ENCODE data around the gene CCDC182.

Gene CCDC182

GRCh38 chr17:57779706-57780105, 34.6 kb upstream of the CCDC182 start:
- TF ChIP-seq CEBPB (IDR thresholded peaks at IDR 0.05) (no peak), YY1 (IDR thresholded peaks at IDR 0.05; ENCODE audit: low read depth) (no peak), REST (IDR thresholded peaks at IDR 0.05; ENCODE audit: low read depth) (no peak), NFIC (IDR thresholded peaks at IDR 0.05) (no peak), FOXM1 (IDR thresholded peaks at IDR 0.05; ENCODE audit: borderline replicate concordance, low read depth) (no peak), EP300 (IDR thresholded peaks at IDR 0.05; ENCODE audit: borderline replicate concordance) (no peak), TEAD4 (IDR thresholded peaks at IDR 0.05) (no peak), RAD21 (IDR thresholded peaks at IDR 0.05; ENCODE audit: low read depth) (no peak), TCF12 (IDR thresholded peaks at IDR 0.05; ENCODE audit: low read depth) (no peak), TAF1 (IDR thresholded peaks at IDR 0.05; ENCODE audit: low read depth) (no peak), USF1 (IDR thresholded peaks at IDR 0.05) (no peak)
- TF ChIP-seq, protein P1, sequence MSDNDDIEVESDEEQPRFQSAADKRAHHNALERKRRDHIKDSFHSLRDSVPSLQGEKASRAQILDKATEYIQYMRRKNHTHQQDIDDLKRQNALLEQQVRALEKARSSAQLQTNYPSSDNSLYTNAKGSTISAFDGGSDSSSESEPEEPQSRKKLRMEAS (IDR thresholded peaks at IDR 0.05): no peak

DNA sequence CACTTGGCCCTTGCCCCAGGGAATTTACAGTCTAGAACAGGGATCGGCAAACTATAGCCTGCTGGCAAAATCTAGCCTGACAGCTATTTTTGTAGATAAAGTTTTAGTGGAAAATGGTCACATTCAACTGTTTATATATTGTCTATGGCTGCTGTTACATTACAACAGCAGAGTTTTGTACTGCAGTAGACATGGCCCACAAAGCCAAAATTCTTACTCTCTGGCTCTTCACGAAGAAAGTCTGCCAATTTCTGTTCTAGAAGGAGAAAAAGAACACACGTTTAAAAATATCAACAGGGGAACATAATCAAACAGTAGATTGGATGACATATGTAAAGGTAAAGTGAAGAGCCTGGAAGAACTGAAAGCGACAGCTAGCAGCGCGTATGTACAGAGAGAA, 33.2 kb upstream of the CCDC182 start:
- TF ChIP-seq TAF1 (IDR thresholded peaks at IDR 0.05; ENCODE audit: low read depth) (no peak), REST (IDR thresholded peaks at IDR 0.05; ENCODE audit: low read depth) (no peak), FOXM1 (IDR thresholded peaks at IDR 0.05; ENCODE audit: borderline replicate concordance, low read depth) (no peak)
- TF ChIP-seq, protein P1 (IDR thresholded peaks at IDR 0.05): no peak

DNA sequence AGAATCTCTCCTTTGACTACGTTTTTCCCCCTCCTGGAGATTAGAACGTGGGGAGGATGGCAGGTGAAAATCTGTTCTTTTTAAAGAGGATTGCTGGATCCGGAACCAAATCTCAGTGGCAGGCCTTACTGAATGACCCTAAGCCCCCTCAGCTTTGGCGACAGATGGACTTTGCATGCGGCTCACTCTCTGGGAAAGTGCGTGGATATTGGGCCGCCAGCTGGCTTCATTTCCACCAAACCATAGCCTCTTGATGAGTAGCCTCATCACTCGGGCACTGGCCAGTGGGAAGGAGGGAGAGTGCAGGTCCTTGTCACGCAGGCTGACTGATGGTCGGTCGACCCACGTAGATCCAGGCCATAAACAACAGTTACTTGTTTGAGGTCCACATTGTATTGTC, 31.3 kb upstream of the CCDC182 start:
- TF ChIP-seq FOXM1 (IDR thresholded peaks at IDR 0.05; ENCODE audit: borderline replicate concordance, low read depth) (no peak), CREB1 (IDR thresholded peaks at IDR 0.05; ENCODE audit: low read depth) (no peak), RAD21 (IDR thresholded peaks at IDR 0.05; ENCODE audit: low read depth) (no peak), TAF1 (IDR thresholded peaks at IDR 0.05; ENCODE audit: low read depth) (no peak), YY1 (IDR thresholded peaks at IDR 0.05; ENCODE audit: low read depth) (no peak), CEBPB (IDR thresholded peaks at IDR 0.05) (no peak), EGR1 (IDR thresholded peaks at IDR 0.05) (no peak), NFIC (IDR thresholded peaks at IDR 0.05) (no peak), ZBTB7A (IDR thresholded peaks at IDR 0.05; ENCODE audit: low read depth) (no peak), TCF12 (IDR thresholded peaks at IDR 0.05; ENCODE audit: low read depth) (no peak), REST (IDR thresholded peaks at IDR 0.05; ENCODE audit: low read depth) (no peak), USF1 (IDR thresholded peaks at IDR 0.05) (no peak), TEAD4 (IDR thresholded peaks at IDR 0.05) (no peak), EP300 (IDR thresholded peaks at IDR 0.05; ENCODE audit: borderline replicate concordance) (no peak)
- TF ChIP-seq, protein P1 (IDR thresholded peaks at IDR 0.05): no peak

DNA sequence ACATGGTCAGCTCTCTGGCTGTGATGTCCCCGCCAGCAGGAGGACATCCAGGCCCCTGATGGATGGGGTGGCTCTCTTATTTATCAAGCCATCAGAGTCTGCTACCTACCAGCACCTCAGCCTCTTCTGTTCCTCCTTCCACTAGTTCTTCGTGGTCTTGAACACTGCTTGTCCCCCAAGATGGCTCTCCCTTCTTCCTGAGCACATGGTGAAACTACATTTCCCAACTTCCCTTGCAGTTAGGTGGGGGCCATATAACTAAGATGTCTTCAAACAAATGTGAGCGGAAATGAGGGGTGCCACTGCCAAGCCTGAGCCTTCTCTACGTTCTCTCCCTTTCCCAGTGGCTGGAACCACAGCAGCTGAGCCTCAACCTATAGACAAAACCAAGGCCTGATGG, 29.8 kb upstream of the CCDC182 start:
- TF ChIP-seq REST (IDR thresholded peaks at IDR 0.05; ENCODE audit: low read depth): no peak
- no peak for TF ChIP-seq CREB1 (IDR thresholded peaks at IDR 0.05; ENCODE audit: low read depth)
- TF ChIP-seq YY1 (IDR thresholded peaks at IDR 0.05; ENCODE audit: low read depth): no peak
- no peak for TF ChIP-seq TCF12 (IDR thresholded peaks at IDR 0.05; ENCODE audit: low read depth)
- no peak for TF ChIP-seq NFIC (IDR thresholded peaks at IDR 0.05)
- TF ChIP-seq RAD21 (IDR thresholded peaks at IDR 0.05; ENCODE audit: low read depth): no peak
- TF ChIP-seq USF1 (IDR thresholded peaks at IDR 0.05): no peak
- no peak for TF ChIP-seq CEBPB (IDR thresholded peaks at IDR 0.05)
- no peak for TF ChIP-seq EGR1 (IDR thresholded peaks at IDR 0.05)
- no peak for TF ChIP-seq ZBTB7A (IDR thresholded peaks at IDR 0.05; ENCODE audit: low read depth)
- no peak for TF ChIP-seq FOXM1 (IDR thresholded peaks at IDR 0.05; ENCODE audit: borderline replicate concordance, low read depth)
- TF ChIP-seq TAF1 (IDR thresholded peaks at IDR 0.05; ENCODE audit: low read depth): no peak
- TF ChIP-seq EP300 (IDR thresholded peaks at IDR 0.05; ENCODE audit: borderline replicate concordance): no peak
- TF ChIP-seq TEAD4 (IDR thresholded peaks at IDR 0.05): no peak
- TF ChIP-seq, protein P1 (IDR thresholded peaks at IDR 0.05): no peak
